ENCODE data around the gene STRN.
A peak's percentile ranks its signal among the peaks of the same experiment; 100 is the strongest.

The STRN gene

GRCh38 chr2:36960773-36961172 lies 5.6 kb downstream of the STRN start:
- TF ChIP-seq, protein P1, sequence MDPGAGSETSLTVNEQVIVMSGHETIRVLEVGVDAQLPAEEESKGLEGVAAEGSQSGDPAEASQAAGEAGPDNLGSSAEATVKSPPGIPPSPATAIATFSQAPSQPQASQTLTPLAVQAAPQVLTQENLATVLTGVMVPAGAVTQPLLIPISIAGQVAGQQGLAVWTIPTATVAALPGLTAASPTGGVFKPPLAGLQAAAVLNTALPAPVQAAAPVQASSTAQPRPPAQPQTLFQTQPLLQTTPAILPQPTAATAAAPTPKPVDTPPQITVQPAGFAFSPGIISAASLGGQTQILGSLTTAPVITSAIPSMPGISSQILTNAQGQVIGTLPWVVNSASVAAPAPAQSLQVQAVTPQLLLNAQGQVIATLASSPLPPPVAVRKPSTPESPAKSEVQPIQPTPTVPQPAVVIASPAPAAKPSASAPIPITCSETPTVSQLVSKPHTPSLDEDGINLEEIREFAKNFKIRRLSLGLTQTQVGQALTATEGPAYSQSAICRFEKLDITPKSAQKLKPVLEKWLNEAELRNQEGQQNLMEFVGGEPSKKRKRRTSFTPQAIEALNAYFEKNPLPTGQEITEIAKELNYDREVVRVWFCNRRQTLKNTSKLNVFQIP (CRISPR knock-in tag; IDR thresholded peaks at IDR 0.05; ENCODE audit: borderline replicate concordance, low read depth): no peak
- TF ChIP-seq, protein P2, sequence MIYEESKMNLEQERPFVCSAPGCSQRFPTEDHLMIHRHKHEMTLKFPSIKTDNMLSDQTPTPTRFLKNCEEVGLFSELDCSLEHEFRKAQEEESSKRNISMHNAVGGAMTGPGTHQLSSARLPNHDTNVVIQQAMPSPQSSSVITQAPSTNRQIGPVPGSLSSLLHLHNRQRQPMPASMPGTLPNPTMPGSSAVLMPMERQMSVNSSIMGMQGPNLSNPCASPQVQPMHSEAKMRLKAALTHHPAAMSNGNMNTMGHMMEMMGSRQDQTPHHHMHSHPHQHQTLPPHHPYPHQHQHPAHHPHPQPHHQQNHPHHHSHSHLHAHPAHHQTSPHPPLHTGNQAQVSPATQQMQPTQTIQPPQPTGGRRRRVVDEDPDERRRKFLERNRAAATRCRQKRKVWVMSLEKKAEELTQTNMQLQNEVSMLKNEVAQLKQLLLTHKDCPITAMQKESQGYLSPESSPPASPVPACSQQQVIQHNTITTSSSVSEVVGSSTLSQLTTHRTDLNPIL (CRISPR knock-in tag; IDR thresholded peaks at IDR 0.05; ENCODE audit: low read depth): no peak
- TF ChIP-seq, protein P3, sequence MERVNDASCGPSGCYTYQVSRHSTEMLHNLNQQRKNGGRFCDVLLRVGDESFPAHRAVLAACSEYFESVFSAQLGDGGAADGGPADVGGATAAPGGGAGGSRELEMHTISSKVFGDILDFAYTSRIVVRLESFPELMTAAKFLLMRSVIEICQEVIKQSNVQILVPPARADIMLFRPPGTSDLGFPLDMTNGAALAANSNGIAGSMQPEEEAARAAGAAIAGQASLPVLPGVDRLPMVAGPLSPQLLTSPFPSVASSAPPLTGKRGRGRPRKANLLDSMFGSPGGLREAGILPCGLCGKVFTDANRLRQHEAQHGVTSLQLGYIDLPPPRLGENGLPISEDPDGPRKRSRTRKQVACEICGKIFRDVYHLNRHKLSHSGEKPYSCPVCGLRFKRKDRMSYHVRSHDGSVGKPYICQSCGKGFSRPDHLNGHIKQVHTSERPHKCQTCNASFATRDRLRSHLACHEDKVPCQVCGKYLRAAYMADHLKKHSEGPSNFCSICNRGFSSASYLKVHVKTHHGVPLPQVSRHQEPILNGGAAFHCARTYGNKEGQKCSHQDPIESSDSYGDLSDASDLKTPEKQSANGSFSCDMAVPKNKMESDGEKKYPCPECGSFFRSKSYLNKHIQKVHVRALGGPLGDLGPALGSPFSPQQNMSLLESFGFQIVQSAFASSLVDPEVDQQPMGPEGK (CRISPR knock-in tag; IDR thresholded peaks at IDR 0.05; ENCODE audit: borderline replicate concordance): no peak
- TF ChIP-seq ZFP30 (CRISPR knock-in tag; IDR thresholded peaks at IDR 0.05) (no peak), GLIS3 (CRISPR knock-in tag; IDR thresholded peaks at IDR 0.05) (no peak), CSDC2 (CRISPR knock-in tag; IDR thresholded peaks at IDR 0.05) (no peak)
- ATAC-seq: no peak

DNA sequence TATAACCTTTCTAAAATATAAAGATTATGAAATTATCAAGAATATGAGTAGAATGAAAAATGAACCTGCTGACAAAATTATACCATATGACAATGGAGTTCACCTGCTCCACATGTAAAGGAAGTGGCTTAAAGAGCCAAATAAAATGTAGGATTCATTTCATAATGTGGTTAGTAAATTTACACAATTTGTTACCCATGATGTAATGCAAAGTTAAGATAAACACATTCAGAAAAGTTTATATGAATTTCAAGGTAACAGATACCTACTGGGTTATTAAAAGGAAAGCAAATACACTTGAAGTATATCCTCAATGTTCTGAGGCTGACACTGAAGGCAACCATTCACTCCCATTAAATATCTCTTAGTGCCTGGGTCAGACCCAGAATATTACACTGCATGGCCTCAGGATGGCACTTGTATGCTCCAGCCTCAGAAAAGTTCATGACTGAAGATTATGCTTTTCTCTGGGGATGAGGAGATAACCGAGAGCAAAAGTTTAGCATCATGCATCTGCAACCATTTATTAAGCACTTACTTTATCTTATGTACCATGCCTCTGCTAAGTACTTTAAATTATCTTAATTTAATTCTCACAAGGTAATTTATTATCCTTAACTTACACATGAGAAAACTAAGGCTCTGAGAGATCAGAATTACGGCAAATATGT lies 6.2 kb downstream of the STRN start:
- TF ChIP-seq, protein P2 (CRISPR knock-in tag; IDR thresholded peaks at IDR 0.05; ENCODE audit: low read depth): no peak; the same call in 1 of the 2 replicates
- TF ChIP-seq, protein P3 (CRISPR knock-in tag; IDR thresholded peaks at IDR 0.05; ENCODE audit: borderline replicate concordance): no peak
- TF ChIP-seq TCF4 (CRISPR knock-in tag; IDR thresholded peaks at IDR 0.05; ENCODE audit: borderline replicate concordance) (peak; percentile 98), TOX (CRISPR knock-in tag; IDR thresholded peaks at IDR 0.05; ENCODE audit: borderline replicate concordance) (no peak), ZNF565 (CRISPR knock-in tag; conservative IDR thresholded peaks at IDR 0.05; ENCODE audit: low read depth) (no peak), ARNTL (CRISPR knock-in tag; IDR thresholded peaks at IDR 0.05; ENCODE audit: borderline replicate concordance, low read depth) (no peak), PPARA (CRISPR knock-in tag; IDR thresholded peaks at IDR 0.05; ENCODE audit: borderline replicate concordance) (0 out of 2 replicates have a peak, but pooled peaks have one; percentile 34), RARB (CRISPR knock-in tag; IDR thresholded peaks at IDR 0.05) (no peak), ZC3H10 (CRISPR knock-in tag; IDR thresholded peaks at IDR 0.05) (no peak), BACH2 (CRISPR knock-in tag; IDR thresholded peaks at IDR 0.05; ENCODE audit: borderline replicate concordance) (no peak), ZFP30 (CRISPR knock-in tag; IDR thresholded peaks at IDR 0.05) (peak; percentile 39; the same call in 1 of the 2 replicates), ESRRG (CRISPR knock-in tag; IDR thresholded peaks at IDR 0.05) (no peak), ZFP3 (CRISPR knock-in tag; IDR thresholded peaks at IDR 0.05) (no peak), ZNF70 (CRISPR knock-in tag; IDR thresholded peaks at IDR 0.05) (no peak), SNAI2 (CRISPR knock-in tag; IDR thresholded peaks at IDR 0.05) (peak; percentile 87), ZNF8 (CRISPR knock-in tag; IDR thresholded peaks at IDR 0.05) (0 out of 2 replicates have a peak, but pooled peaks have one; percentile 46), CSDC2 (CRISPR knock-in tag; IDR thresholded peaks at IDR 0.05) (no peak), TSHZ2 (CRISPR knock-in tag; IDR thresholded peaks at IDR 0.05) (peak; percentile 92), OSR1 (CRISPR knock-in tag; IDR thresholded peaks at IDR 0.05) (no peak), ISL1 (CRISPR knock-in tag; IDR thresholded peaks at IDR 0.05) (peak; percentile 96), GLIS3 (CRISPR knock-in tag; IDR thresholded peaks at IDR 0.05) (0 out of 2 replicates have a peak, but pooled peaks have one; percentile 40)
- TF ChIP-seq, protein P1 (CRISPR knock-in tag; IDR thresholded peaks at IDR 0.05; ENCODE audit: borderline replicate concordance, low read depth): no peak
- TF ChIP-seq, protein P4, sequence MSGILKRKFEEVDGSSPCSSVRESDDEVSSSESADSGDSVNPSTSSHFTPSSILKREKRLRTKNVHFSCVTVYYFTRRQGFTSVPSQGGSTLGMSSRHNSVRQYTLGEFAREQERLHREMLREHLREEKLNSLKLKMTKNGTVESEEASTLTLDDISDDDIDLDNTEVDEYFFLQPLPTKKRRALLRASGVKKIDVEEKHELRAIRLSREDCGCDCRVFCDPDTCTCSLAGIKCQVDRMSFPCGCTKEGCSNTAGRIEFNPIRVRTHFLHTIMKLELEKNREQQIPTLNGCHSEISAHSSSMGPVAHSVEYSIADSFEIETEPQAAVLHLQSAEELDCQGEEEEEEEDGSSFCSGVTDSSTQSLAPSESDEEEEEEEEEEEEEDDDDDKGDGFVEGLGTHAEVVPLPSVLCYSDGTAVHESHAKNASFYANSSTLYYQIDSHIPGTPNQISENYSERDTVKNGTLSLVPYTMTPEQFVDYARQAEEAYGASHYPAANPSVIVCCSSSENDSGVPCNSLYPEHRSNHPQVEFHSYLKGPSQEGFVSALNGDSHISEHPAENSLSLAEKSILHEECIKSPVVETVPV (CRISPR knock-in tag; IDR thresholded peaks at IDR 0.05): peak; percentile 85
- peak; percentile 76 for ATAC-seq
